AML-193 (cell line): ENCODE measurements around the gene OR10A2.
"Not testable (repeated sequence)": the region's sequence is repeated elsewhere in the genome, so short reads cannot be mapped to it uniquely, and the experiment has no call there.

ENCODE experiments used
- DNase-seq, 2 experiments: peaks; one replicate each; lab custom pipeline; 2025; lab: John Stamatoyannopoulos, UW

The OR10A2 gene

GRCh38 chr11:6862961-6863360 is at the start of gene OR10A2:
TSS of gene OR10A2 (plus strand) at chr11:6863057. CDS start at chr11:6869755, 6,698 bp downstream.
- DNase-seq: no peak

- DNase-seq: no peak
Measured at GRCh38 chr11:6813656-6814055, 49.2 kb upstream of the OR10A2 start.

GRCh38 chr11:6817694-6818093 is 45.2 kb upstream of the OR10A2 start:
- no peak for DNase-seq

GRCh38 chr11:6818967-6819366 is 43.9 kb upstream of the OR10A2 start:
- DNase-seq: no peak

GRCh38 chr11:6824136-6824823 is 38.6 kb upstream of the OR10A2 start:
- DNase-seq: no peak

GRCh38 chr11:6825231-6825744 is 37.6 kb upstream of the OR10A2 start:
- DNase-seq: no peak

- no peak for DNase-seq
Measured at GRCh38 chr11:6828103-6828502, 34.8 kb upstream of the OR10A2 start.

- DNase-seq: no peak
Measured at GRCh38 chr11:6833356-6833755, 29.5 kb upstream of the OR10A2 start.

- no peak for DNase-seq
Measured at GRCh38 chr11:6834021-6834420, 28.8 kb upstream of the OR10A2 start.

- DNase-seq: no peak
Measured at GRCh38 chr11:6841694-6842093, 21.2 kb upstream of the OR10A2 start.

- DNase-seq: no peak
Measured at GRCh38 chr11:6843670-6844069, 19.2 kb upstream of the OR10A2 start.

GRCh38 chr11:6844356-6844755 is 18.5 kb upstream of the OR10A2 start:
- no peak for DNase-seq

GRCh38 chr11:6845383-6845782 is 17.5 kb upstream of the OR10A2 start, which contains the start of gene OR10A5:
TSS of gene OR10A5 (plus strand) at chr11:6845683. CDS start at chr11:6845683, 0 bp downstream.
- DNase-seq: no peak

- no peak for DNase-seq
Measured at GRCh38 chr11:6850526-6850925, 12.3 kb upstream of the OR10A2 start.

- DNase-seq: not testable (repeated sequence)
Measured at GRCh38 chr11:6854801-6855200, 8.1 kb upstream of the OR10A2 start.

- DNase-seq: no peak
Measured at GRCh38 chr11:6855971-6856541, 6.8 kb upstream of the OR10A2 start.

- no peak for DNase-seq
Measured at GRCh38 chr11:6856871-6857270, 6.0 kb upstream of the OR10A2 start.

- DNase-seq: no peak
Measured at GRCh38 chr11:6864438-6864837, 1.6 kb downstream of the OR10A2 start.

GRCh38 chr11:6871278-6871677 is 8.4 kb downstream of the OR10A2 start:
- no peak for DNase-seq

GRCh38 chr11:6875761-6876160 is 12.9 kb downstream of the OR10A2 start:
- DNase-seq: no peak

- no peak for DNase-seq
Measured at GRCh38 chr11:6876325-6876724, 13.5 kb downstream of the OR10A2 start, which contains the start of gene OR10A4. TSS of gene OR10A4 (plus strand) at chr11:6876625. CDS start at chr11:6876648, 23 bp downstream.

- DNase-seq: no peak
Measured at GRCh38 chr11:6876914-6877313, 14.1 kb downstream of the OR10A2 start.

GRCh38 chr11:6882751-6883150 is 19.9 kb downstream of the OR10A2 start:
- DNase-seq: no peak
